Mammary epithelial cell (primary cell): ENCODE results near the gene ADGRL3.

ENCODE experiments used
- CTCF ChIP-seq, 2 donors: IDR thresholded peaks in 1 of 2; conservative IDR thresholded peaks in 1 of 2; 2 replicates each; pipeline ENCODE4 v1.5.1; 2011 to 2012; ENCODE audit warnings: inconsistent platforms in 2 of 2, low read length in 2 of 2, mild to moderate bottlenecking in 2 of 2, control low read depth in 1 of 2, low read depth in 1 of 2; ENCODE audit not compliant: insufficient read depth in 1 of 2; ENCODE audit errors: extremely low read depth in 1 of 2
- EZH2 ChIP-seq: IDR thresholded peaks from 2 replicates; pipeline ENCODE4 v1.6.1; 2012; ENCODE audit warnings: low read length, inconsistent platforms, borderline replicate concordance

- TF ChIP-seq CTCF (conservative IDR thresholded peaks at IDR 0.05 in 1 of 2, IDR thresholded peaks at IDR 0.05 in 1 of 2; ENCODE audit: extremely low read depth in 1 of 2, insufficient read depth in 1 of 2, low read depth in 1 of 2, low read length in 2 of 2) (no peak), EZH2 (no peak)
These were observed 54.3 kb downstream of the ADGRL3 start for GRCh38 chr4:61254406-61254805.
